ENCODE results near the gene ELL.

The ELL gene

DNA sequence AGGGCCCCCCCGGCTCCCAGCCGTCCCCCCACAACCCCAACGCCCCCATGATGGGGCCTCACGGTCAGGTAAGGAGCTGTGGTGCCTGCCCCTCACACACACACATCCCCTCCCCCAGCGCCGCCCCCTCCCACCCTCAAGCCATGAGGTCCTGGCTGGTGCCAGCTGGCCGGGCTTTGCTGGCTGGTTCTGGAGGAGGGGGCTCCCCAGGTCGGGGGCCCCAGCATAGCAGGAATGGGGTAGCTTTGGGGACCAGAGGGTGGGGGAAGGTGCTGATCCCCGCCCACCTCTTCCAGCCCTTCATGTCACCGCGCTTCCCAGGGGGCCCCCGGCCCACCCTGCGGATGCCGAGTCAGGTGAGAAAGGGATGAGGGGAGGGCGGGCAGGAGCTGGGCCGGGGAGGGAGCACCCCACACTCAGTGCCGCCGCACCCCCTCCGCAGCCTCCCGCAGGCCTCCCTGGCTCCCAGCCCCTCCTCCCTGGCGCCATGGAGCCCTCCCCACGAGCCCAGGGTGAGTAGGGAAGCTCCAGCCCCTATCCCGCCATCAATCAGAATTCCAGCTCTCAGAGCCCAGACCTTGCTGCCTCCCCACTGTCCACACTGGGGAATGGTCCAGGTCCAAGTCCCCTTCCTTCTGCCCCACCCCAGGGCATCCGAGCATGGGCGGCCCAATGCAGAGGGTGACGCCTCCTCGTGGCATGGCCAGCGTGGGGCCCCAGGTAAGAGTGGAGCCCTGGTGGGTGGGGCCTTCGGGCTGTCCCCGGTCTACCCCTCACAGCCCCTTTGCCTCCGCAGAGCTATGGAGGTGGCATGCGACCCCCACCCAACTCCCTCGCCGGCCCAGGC, 90.3 kb downstream of the ELL start:
- no peak for DNase-seq

GRCh38 chr19:18430417-18431144, 91.3 kb downstream of the ELL start:
- no peak for DNase-seq

GRCh38 chr19:18429717-18430416, 92.0 kb downstream of the ELL start:
- DNase-seq = no peak

GRCh38 chr19:18428787-18429674, 92.8 kb downstream of the ELL start:
- peak; percentile 85 for DNase-seq

- no peak for DNase-seq
Measured at GRCh38 chr19:18428173-18428786, 93.6 kb downstream of the ELL start.

DNA sequence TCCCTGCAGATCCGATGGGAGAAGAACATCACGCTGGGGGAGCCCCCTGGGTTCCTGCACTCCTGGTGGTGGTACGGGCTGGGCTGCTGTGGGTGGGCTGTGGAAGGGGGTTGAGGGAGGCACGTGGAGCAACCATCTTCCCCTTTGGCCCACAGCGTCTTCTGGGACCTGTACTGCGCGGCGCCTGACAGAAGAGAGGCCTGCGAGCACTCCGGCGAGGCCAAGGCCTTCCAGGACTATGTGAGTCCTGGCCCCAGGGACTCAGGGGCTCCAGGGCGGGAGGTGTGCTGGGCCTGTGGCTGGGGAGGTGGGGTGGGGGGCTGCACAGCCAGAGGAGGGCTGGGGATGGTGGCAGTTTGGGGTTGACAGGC, 94.1 kb downstream of the ELL start:
- no peak for DNase-seq

DNA sequence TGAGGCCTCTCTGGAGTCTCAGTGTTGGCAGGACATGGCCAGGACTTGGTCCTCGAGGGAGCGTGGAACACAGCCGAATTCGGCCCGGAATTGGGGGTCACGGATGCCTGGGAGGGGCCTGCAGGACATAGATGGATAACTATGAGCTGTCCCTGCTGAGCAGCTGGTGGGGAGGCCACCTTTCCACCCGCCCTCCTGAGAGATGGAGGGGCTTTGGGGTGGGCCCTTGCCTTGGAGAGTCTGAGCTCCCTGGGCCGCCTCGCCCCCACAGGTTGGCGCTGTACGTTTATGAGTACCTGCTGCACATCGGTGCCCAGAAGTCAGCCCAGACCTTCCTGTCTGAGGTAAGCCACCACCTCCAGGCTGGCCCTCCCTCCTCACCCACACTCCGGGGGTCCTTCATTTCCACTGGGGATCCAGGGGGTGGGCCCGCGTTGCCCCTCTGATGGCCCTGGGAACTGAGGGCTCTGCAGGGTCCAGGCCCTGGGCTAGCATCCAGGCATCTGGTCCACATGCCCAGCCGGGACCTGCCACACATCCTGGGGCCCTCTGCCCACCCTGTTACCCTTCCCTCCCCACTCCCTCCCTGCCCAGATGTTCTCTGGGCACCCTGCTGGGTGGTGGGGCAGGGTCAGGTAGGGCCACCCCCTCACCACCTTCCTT, 94.7 kb downstream of the ELL start:
- DNase-seq = no peak

- DNase-seq = no peak
Measured at GRCh38 chr19:18426416-18426767, 95.5 kb downstream of the ELL start.

GRCh38 chr19:18425515-18426415, 96.1 kb downstream of the ELL start:
- no peak for DNase-seq

GRCh38 chr19:18424890-18425514, 96.9 kb downstream of the ELL start:
- no peak for DNase-seq

- no peak for DNase-seq
Measured at GRCh38 chr19:18424122-18424889, 97.6 kb downstream of the ELL start.

GRCh38 chr19:18423258-18424020, 98.4 kb downstream of the ELL start:
- DNase-seq = no peak

DNA sequence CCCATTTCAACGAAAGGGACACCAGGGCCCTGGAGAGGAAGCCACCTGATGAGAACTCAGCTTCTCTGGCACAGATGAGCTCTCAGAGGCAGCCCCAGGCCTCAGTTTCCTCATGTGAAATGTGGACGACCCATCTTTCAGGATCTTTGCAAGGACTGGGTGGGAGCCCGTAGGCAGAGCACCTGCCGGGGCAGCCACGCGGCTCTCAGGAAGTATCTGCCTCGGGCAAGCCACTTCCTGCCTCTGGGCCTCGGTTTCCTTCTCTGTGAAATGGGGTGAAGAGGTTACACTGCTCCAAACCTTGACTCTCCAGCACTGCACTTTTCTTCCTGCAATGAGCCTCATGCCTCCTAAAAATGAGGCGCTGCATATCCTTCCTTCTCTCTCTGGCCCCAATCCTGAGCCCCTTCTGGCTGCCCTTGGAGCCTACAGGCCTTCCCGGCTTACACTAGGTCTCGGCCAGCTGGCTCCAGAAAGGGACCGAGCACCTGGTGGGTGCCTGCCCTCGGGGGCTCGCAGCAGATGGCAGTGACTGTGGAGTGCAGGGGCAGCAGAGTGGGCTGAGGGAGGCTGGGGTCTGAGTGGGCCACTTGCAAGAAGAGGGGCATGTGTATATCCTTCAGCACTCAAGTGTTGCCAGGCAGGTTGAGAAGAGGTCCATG, 99.2 kb downstream of the ELL start:
- no peak for DNase-seq

DNA sequence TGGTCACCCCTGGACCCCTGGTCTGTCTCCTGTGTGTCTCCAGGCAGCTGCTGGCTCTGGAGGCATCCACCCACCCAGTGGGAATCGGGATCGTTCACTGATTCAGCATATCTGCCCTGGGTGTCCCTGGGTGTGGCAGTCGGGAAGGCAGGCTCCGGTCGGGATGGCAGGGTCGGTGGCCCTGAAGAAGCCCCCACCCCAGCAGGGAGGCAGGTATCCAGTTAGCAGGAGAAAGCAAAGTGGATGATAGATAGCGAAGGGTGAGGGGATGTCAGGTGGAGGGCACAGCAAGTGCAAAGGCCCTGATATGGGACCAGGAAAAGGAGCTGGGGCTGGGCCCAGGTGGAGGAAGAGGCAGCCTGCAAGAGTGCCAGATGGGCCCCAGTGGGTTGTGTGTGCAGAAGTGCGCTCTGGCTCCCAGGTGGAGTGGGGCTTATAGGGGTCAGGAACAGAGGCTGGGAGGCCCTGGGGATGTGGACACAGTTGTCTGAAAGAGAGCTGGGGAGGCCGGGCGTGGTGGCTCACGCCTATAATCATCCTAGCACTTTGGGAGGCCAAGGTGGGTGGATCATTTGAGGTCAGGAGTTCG, 100.4 kb downstream of the ELL start:
- DNase-seq = no peak

DNA sequence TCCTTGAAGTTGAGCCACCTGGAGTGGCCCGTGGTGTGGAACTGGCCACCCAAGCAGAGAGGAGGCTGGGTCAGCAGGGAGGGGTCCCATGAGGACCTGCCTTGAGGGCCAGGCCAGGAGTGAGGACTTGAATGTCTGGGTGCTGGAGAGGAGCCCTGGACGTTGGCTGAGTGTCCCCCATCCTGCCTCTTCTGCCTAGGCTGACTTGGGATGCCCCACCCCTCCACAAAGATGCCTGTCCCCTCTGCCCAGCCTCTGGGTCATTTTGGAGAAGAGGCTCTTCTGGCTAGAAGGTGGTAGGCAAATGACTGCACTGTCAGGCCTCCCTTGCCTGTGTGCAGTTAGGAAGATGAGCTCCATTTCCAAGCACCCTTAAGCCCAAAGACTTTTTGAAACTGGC, 100.9 kb downstream of the ELL start:
- DNase-seq = no peak

GRCh38 chr19:18419699-18420460, 102.0 kb downstream of the ELL start:
- no peak for DNase-seq

DNA sequence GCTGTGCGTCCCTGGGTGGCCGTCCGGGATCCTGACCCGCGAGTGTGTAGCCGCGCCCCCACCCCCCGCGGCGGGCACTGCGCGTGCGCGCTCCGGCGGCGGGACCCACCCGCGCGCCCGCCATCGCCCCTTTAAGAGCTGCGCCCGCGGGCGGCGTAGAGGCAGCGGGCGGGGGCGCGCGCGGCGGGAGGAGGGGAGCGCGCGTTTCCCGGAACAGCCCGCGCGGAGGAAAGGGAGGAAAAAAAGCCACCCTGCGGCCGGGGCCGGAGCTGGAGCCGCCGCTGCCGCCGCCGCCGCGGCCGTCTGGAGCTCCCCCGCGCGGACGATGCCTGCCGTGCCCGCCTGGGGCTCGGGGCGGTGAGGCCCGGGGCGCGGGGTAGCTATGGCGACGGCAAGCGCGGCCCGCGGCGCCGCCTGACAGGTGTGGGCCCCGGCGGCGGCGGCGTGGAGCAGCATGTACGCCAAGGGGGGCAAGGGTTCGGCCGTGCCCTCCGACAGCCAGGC, 102.6 kb downstream of the ELL start, which contains the start of gene SSBP4:
SSBP4 (plus strand) TSS at position 204 of the 504 bp plus-strand sequence; CDS start at position 455, 251 bp downstream.
- DNase-seq = peak; percentile 67

Measured in NCI-H2107 (cell line).